ENCODE measurements around the gene SMTN. TPM values are rescaled to one million over a fixed set of nuclear protein-coding genes. Genes with fewer than 3 reads are reported as not detected.
A peak's percentile ranks its signal among the peaks of the same experiment; 100 is the strongest.

The SMTN gene
- total RNA-seq, 1 experiment from 2014 or later, result 53.9 TPM

DNA sequence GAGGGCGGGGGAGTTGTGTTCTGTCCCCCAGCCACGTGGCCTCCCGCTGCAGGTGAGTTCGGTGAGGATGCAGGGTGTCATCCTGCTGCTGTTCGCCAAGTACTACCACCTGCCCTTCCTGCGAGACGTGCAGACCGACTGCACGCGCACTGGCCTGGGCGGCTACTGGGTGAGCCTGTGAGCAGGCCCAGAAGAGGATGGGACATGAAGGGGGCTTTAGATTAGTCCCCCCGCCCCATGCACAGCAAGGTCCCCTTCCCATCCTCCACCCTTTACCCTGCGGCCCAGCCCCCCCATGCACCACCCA is 45.7 kb downstream of the SMTN start:
- DNase-seq (ENCODE audit: low read depth), result no peak

DNA sequence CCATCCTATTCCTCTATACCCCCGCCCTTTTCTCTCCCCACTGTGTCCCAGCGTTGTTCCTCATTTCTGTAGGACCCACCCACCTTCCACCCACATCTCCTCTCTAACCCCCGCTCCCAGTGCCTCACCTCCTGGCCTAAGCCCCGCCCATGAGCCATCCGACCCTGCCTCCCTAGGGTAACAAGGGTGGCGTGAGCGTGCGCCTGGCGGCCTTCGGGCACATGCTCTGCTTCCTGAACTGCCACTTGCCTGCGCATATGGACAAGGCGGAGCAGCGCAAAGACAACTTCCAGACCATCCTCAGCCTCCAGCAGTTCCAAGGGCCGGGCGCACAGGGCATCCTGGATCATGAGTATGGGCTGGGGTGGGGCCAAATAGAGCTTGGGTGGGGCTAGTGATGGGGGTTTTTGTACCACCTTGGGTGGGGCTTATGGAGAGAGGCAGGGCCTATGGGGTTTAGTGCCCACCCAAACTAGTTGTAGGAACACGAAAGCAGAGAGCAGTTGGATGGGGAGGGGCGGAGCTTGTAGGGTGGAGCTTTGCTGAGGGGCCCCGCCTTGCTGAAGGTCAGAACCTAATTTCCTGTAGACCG is 46.2 kb downstream of the SMTN start:
- no peak for DNase-seq (ENCODE audit: low read depth)

GRCh38 chr22:31128156-31128555 is 47.0 kb downstream of the SMTN start:
- no peak for DNase-seq (ENCODE audit: low read depth)

DNA sequence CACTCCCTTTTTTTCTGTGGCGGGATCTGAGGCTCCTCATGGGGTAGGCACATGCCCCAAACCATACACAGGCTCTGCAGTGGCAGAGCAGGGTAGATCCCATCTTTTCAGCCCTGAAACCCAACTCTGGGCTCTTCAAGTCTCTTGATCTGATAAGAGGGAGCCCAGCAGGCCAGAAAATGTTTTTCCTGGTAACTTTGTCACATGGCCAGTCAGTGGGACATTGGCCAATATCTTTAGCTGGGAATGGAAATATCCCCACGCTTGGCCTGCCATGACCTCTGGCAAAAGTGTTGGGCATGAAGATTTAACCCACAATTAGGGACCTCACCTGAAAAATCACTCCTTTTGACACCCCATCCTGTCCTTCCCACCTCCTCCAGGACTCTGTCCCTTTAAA is 49.8 kb downstream of the SMTN start:
- DNase-seq (ENCODE audit: low read depth), result no peak

DNA sequence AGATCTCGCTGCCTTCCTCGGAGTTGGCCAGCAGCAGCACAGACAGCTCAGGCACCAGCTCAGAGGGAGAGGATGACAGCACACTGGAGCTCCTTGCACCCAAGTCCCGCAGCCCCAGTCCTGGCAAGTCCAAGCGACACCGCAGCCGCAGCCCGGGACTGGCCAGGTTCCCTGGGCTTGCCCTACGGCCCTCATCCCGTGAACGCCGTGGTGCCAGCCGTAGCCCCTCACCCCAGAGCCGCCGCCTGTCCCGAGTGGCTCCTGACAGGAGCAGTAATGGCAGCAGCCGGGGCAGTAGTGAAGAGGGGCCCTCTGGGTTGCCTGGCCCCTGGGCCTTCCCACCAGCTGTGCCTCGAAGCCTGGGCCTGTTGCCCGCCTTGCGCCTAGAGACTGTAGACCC is 52.8 kb downstream of the SMTN start:
- DNase-seq (ENCODE audit: low read depth), result no peak

GRCh38 chr22:31134688-31135087 is 53.6 kb downstream of the SMTN start:
- DNase-seq (ENCODE audit: low read depth), result no peak

GRCh38 chr22:31135706-31136105 is 54.6 kb downstream of the SMTN start:
- DNase-seq (ENCODE audit: low read depth), result no peak

DNA sequence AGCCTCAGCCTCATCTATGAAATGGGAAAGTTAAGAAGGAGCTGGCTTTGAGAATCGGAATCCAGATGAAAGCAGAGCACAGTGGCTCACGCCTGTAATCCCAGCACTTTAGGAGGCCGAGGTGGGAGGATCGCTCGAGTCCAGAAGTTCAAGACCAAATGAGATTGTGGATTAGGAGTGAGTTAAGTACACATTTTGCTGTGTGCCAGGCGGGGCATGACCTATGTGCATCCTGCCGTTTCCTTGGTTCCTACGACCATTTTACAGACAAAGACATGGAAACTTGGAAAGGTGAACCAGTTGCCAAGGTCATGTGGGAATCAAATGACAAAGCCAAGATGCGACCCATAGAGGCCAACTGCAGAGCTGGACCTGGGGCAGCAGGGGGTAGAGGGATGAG is 55.0 kb downstream of the SMTN start:
- DNase-seq (ENCODE audit: low read depth), result no peak

- DNase-seq (ENCODE audit: low read depth), result no peak
Observed at GRCh38 chr22:31136711-31137110, 55.6 kb downstream of the SMTN start.

GRCh38 chr22:31137721-31138120 is 56.6 kb downstream of the SMTN start:
- DNase-seq (ENCODE audit: low read depth), result no peak

GRCh38 chr22:31138126-31138525 is 57.0 kb downstream of the SMTN start:
- no peak for DNase-seq (ENCODE audit: low read depth)

GRCh38 chr22:31139066-31139465 is 57.9 kb downstream of the SMTN start:
- no peak for DNase-seq (ENCODE audit: low read depth)

DNA sequence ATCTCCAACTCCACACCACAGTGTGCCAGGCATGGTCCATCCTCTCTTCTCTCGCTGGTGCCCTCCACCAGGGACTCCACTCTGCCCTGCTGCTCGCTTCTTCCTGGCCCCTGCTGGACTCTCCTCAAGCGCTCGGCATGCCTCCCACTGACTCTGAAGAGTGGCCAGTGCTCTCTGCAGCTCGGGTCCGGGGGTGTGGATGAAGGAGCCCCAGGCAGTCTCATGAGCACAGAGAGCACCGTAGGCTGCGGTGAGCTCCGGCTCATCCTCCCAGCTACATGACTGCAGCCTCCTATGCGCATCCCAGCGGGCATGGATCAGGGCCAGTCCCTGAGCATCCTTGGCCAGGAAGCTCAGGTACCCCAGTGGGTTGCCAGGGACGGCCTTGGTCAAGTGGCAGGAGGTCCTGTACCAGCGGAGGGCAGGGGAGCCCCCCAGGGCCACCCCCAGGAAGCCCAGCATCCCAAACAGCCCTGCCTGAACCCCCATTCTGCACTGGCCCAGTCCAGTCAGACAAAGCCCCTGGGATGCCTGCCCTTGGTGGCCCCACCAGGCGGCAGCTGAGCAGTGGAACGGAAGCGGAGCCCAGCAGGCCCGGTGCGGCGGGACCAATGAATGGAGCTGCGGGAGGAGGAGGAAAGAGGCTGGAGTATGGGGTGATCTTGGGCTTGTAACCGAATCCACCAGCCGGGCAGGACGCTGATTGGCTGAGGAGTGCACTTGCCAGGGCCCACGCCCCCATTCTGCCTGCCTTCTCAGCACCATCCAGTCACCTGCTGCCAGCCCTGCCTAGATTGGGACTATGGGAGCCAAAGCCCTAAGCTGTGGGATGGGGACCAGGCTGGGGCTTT is 59.0 kb downstream of the SMTN start, which contains the start of gene PLA2G3:
TSS of gene PLA2G3 (minus strand) at position 643 of the 851 bp plus-strand sequence. CDS start at position 489, 154 bp downstream.
- peak; percentile 53 for DNase-seq (ENCODE audit: low read depth)

- DNase-seq (ENCODE audit: low read depth), result no peak
Observed at GRCh38 chr22:31140746-31141145, 59.6 kb downstream of the SMTN start.

GRCh38 chr22:31141551-31141950 is 60.4 kb downstream of the SMTN start:
- no peak for DNase-seq (ENCODE audit: low read depth)

DNA sequence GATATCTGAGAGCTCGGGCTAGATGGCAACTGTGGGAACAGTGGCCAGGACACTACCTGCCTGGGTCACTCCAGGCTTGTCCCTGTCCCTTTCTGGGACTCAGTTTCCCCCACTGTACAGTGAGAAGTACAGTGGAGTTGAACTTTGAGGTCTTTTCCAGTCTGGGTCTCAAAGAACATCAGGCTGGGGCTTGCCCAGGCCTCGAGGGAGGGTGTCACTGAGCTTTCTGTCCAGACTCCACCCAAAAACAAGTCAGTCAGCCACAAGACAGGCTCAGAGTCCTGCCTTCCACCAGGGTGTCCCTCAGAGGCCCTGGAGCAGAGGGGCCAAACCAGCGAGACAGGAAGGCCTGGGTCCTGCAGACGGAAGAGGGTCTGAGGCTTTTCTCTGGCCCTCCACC is 61.2 kb downstream of the SMTN start:
- DNase-seq (ENCODE audit: low read depth), result no peak

DNA sequence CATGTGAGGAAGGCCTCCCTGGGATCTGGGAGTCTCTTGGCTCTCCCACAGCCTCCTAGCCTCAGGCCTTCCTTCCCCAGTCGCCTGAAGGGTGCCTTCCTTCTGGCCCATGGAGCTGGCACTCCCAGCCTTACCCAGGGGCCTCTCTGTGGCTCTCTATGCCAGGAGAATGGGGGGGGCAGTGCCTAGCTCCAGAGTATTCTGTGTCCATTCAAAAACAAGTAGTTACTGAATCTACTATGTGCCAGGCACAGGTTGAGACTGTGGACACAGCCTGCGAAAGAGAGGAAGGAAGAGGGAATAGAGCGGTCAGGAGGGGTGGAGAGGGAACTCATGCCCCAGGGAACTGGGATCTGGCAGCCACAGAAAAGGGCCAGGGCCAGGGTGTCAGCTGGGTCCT is 61.9 kb downstream of the SMTN start:
- DNase-seq (ENCODE audit: low read depth), result no peak

DNA sequence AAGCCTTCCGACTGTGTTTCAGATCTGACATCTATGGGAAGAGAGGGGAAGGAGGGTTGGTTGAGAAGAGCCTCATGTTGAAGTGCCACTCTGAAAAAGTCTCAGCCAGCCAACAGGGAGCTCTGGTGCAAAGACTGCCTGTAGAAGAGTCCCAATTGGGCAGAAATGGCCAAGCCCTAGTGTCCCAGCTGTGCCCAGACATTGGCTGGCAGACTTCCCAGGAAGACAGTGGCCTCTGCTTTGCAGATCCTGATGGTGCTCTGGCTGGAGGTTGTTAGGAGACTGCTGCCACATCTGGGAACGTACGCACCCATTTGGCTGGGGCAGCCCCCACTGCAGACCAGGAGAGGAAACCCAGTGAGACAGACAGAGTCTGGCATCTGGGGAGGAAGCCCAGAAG is 62.4 kb downstream of the SMTN start:
- peak; percentile 15 for DNase-seq (ENCODE audit: low read depth)

DNA sequence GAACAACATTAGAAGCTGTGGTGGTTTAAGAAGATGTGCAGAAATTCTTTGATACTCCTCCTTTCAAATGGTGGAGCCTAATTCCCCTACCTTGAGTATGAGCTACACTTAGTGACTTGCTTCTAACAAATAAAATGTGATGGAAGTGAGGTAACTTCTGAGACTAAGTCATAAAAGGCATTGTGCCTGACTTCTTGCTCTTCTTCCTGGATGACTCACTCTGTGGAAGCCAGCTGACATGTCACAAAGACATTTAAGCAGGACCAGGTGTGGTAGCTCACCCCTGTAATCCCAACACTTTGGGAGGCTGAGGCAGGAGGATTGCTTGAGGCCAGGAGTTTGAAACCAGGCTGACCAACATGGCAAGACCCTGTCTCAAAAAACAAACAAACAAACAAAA is 63.1 kb downstream of the SMTN start:
- peak; percentile 42 for DNase-seq (ENCODE audit: low read depth)

GRCh38 chr22:31148488-31148887 is 67.4 kb downstream of the SMTN start:
- DNase-seq (ENCODE audit: low read depth), result no peak

DNA sequence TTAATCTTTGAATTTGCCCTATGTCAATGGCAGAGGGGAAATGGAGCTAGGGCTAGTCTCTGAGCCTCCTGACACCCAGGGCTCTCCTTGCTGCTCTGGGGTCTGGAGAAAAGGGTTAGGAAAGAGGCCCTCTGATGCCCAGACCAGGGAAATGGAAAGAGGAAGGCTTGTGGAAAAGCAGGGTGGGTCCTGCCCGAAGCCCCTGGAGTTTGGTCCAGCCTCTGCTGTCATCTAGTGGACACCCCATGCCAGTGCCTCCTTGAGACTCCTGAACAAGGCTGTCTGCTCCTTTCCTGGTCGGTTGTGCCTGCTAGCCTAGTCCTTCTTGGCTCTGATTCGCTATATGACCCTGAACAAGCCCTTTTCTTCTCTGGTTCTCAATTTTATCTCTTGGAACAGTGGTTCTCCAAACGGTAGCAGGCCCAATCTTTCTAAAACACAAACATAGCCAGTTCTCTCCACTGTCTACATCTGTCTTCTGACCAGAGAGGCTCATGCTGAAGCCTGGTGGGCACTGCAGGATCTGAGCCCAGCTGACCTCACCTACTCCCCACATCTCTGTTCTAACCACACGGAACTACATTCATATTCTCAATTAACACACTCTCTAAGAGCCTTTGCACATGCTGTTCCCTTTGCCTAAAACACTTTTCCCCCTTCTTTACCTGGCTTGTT is 68.0 kb downstream of the SMTN start:
- peak; percentile 64 for DNase-seq (ENCODE audit: low read depth)

GRCh38 chr22:31150615-31151014 is 69.5 kb downstream of the SMTN start:
- DNase-seq (ENCODE audit: low read depth), result no peak

GRCh38 chr22:31151872-31152271 is 70.8 kb downstream of the SMTN start:
- no peak for DNase-seq (ENCODE audit: low read depth)

Data from RPMI7951 (cell line).